H1 (cell line): Measurements from ENCODE around the gene EGF. TPM values are rescaled to one million over a fixed set of nuclear protein-coding genes. Genes with fewer than 3 reads are reported as not detected.

Source experiments
- CBX5 ChIP-seq: fragments of 300-800, 300-1000 bp; sonication (generic); IDR thresholded peaks from 2 replicates; pipeline ENCODE4 v1.7.1; 2016; ENCODE audit warnings: antibody characterized with exemption, low read length, low read depth
- CHD2 ChIP-seq: IDR thresholded peaks from 2 replicates; pipeline ENCODE4 v1.6.1; 2012; ENCODE audit warnings: low read length, improper control_type of control experiment
- FOSL1 ChIP-seq: IDR thresholded peaks from 2 replicates; pipeline ENCODE4 v1.6.1; 2011; ENCODE audit warnings: mild to moderate bottlenecking, low read depth, low read length, moderate library complexity; ENCODE audit not compliant: insufficient read depth
- RXRA ChIP-seq: IDR thresholded peaks from 2 replicates; pipeline ENCODE4 v1.6.1; 2011; ENCODE audit warnings: low read depth, mild to moderate bottlenecking, low read length, moderate library complexity; ENCODE audit not compliant: insufficient read depth
- SAP30 ChIP-seq: fragments of 300-600 bp; sonication (generic); IDR thresholded peaks from 2 replicates; pipeline ENCODE4 v1.7.1; 2012; ENCODE audit warnings: low read length, moderate library complexity, mild to moderate bottlenecking, inconsistent platforms; ENCODE audit not compliant: insufficient read depth, insufficient replicate concordance
- SIRT6 ChIP-seq: IDR thresholded peaks from one replicate; pipeline ENCODE4 v1.7.1; 2012; ENCODE audit warnings: low read length, inconsistent platforms
- SIX5 ChIP-seq: IDR thresholded peaks from 2 replicates; pipeline ENCODE4 v1.6.1; 2011; ENCODE audit warnings: mild to moderate bottlenecking, low read depth, low read length
- TAF7 ChIP-seq: optimal IDR thresholded peaks from 2 replicates; pipeline ENCODE3; 2011; ENCODE audit warnings: low read depth, mild to moderate bottlenecking, inconsistent platforms, low read length, moderate library complexity, borderline replicate concordance
- polyA plus RNA-seq, 7 experiments: library from polyadenylated mRNA; depleted of rRNA in 3 of 7; stranded (reverse) in 5 of 7; unstranded in 2 of 7; fragments of >200 nt in 5 of 7; fragments of 200-250 nt in 2 of 7; gene quantifications; 1 replicate in 5 of 7; 2 replicates in 1 of 7; 4 replicates in 1 of 7; pipeline versions ENCODE4 v1.2.1 to v1.2.3, GENCODE V29; 2011 to 2013; ENCODE audit warnings: missing spikeins in 2 of 7, mixed read lengths in 2 of 7
- total RNA-seq: library from RNA; stranded (reverse); fragmentation: NEBNext Ultra II Directional; extraction: Animal tissue kit (Norgen Biotek cat#: 25700); gene quantifications from 2 replicates; pipeline ENCODE4 v1.2.1, GENCODE V29; 2021
- TF ChIP-seq, protein P1 (sequence below): fragments of 300-600 bp; sonication (generic); IDR thresholded peaks from 2 replicates; pipeline ENCODE4 v1.7.1; 2012; ENCODE audit warnings: low read length, moderate library complexity, mild to moderate bottlenecking, inconsistent platforms; ENCODE audit not compliant: insufficient replicate concordance
- TF ChIP-seq, protein P2 (sequence below): IDR thresholded peaks from 2 replicates; pipeline ENCODE4 v1.6.1; 2011; ENCODE audit warnings: low read length, improper control_type of control experiment
- TF ChIP-seq, protein P3 (sequence below): IDR thresholded peaks from 2 replicates; pipeline ENCODE4 v1.6.1; 2012; ENCODE audit warnings: inconsistent platforms

The EGF gene
- total and polyA plus RNA-seq, 2 of the 8 experiments (the other 6 are each of a cell fraction or from before 2014, with no cell fraction given): 1.5 to 2.6 TPM

DNA sequence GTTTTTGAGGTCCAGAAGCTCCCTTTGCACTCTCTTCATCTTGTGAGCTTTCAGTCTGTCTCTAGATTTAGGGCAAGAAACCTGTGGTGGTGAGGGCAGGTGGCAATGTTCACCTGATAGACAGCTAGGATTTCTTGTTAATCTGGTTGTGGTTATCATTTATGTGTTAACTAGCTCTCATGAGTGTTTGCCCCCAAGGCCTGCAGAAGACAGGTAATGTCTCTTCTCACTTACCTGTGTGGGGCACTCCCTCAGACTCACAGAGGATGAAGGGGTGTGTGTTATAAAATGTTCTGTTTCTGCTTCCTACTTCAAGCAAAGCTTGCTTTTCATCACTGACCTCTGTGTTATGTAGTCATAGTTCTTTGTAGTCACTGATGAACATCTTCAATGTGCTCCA lies 17.8 kb downstream of the EGF start (continued):
- TF ChIP-seq, protein P1, sequence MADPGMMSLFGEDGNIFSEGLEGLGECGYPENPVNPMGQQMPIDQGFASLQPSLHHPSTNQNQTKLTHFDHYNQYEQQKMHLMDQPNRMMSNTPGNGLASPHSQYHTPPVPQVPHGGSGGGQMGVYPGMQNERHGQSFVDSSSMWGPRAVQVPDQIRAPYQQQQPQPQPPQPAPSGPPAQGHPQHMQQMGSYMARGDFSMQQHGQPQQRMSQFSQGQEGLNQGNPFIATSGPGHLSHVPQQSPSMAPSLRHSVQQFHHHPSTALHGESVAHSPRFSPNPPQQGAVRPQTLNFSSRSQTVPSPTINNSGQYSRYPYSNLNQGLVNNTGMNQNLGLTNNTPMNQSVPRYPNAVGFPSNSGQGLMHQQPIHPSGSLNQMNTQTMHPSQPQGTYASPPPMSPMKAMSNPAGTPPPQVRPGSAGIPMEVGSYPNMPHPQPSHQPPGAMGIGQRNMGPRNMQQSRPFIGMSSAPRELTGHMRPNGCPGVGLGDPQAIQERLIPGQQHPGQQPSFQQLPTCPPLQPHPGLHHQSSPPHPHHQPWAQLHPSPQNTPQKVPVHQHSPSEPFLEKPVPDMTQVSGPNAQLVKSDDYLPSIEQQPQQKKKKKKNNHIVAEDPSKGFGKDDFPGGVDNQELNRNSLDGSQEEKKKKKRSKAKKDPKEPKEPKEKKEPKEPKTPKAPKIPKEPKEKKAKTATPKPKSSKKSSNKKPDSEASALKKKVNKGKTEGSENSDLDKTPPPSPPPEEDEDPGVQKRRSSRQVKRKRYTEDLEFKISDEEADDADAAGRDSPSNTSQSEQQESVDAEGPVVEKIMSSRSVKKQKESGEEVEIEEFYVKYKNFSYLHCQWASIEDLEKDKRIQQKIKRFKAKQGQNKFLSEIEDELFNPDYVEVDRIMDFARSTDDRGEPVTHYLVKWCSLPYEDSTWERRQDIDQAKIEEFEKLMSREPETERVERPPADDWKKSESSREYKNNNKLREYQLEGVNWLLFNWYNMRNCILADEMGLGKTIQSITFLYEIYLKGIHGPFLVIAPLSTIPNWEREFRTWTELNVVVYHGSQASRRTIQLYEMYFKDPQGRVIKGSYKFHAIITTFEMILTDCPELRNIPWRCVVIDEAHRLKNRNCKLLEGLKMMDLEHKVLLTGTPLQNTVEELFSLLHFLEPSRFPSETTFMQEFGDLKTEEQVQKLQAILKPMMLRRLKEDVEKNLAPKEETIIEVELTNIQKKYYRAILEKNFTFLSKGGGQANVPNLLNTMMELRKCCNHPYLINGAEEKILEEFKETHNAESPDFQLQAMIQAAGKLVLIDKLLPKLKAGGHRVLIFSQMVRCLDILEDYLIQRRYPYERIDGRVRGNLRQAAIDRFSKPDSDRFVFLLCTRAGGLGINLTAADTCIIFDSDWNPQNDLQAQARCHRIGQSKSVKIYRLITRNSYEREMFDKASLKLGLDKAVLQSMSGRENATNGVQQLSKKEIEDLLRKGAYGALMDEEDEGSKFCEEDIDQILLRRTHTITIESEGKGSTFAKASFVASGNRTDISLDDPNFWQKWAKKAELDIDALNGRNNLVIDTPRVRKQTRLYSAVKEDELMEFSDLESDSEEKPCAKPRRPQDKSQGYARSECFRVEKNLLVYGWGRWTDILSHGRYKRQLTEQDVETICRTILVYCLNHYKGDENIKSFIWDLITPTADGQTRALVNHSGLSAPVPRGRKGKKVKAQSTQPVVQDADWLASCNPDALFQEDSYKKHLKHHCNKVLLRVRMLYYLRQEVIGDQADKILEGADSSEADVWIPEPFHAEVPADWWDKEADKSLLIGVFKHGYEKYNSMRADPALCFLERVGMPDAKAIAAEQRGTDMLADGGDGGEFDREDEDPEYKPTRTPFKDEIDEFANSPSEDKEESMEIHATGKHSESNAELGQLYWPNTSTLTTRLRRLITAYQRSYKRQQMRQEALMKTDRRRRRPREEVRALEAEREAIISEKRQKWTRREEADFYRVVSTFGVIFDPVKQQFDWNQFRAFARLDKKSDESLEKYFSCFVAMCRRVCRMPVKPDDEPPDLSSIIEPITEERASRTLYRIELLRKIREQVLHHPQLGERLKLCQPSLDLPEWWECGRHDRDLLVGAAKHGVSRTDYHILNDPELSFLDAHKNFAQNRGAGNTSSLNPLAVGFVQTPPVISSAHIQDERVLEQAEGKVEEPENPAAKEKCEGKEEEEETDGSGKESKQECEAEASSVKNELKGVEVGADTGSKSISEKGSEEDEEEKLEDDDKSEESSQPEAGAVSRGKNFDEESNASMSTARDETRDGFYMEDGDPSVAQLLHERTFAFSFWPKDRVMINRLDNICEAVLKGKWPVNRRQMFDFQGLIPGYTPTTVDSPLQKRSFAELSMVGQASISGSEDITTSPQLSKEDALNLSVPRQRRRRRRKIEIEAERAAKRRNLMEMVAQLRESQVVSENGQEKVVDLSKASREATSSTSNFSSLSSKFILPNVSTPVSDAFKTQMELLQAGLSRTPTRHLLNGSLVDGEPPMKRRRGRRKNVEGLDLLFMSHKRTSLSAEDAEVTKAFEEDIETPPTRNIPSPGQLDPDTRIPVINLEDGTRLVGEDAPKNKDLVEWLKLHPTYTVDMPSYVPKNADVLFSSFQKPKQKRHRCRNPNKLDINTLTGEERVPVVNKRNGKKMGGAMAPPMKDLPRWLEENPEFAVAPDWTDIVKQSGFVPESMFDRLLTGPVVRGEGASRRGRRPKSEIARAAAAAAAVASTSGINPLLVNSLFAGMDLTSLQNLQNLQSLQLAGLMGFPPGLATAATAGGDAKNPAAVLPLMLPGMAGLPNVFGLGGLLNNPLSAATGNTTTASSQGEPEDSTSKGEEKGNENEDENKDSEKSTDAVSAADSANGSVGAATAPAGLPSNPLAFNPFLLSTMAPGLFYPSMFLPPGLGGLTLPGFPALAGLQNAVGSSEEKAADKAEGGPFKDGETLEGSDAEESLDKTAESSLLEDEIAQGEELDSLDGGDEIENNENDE: no peak
- TF ChIP-seq SAP30: no peak
- TF ChIP-seq FOSL1: no peak
- no peak for TF ChIP-seq SIRT6
- no peak for TF ChIP-seq SIX5
- TF ChIP-seq, protein P2, sequence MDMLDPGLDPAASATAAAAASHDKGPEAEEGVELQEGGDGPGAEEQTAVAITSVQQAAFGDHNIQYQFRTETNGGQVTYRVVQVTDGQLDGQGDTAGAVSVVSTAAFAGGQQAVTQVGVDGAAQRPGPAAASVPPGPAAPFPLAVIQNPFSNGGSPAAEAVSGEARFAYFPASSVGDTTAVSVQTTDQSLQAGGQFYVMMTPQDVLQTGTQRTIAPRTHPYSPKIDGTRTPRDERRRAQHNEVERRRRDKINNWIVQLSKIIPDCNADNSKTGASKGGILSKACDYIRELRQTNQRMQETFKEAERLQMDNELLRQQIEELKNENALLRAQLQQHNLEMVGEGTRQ: no peak
- no peak for TF ChIP-seq TAF7
- no peak for TF ChIP-seq CHD2
- no peak for TF ChIP-seq RXRA
- TF ChIP-seq CBX5: no peak
- TF ChIP-seq, protein P3, sequence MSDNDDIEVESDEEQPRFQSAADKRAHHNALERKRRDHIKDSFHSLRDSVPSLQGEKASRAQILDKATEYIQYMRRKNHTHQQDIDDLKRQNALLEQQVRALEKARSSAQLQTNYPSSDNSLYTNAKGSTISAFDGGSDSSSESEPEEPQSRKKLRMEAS: no peak
